PC-3 (cell line): ENCODE results near the gene EHD3. TPM values are rescaled to one million over a fixed set of nuclear protein-coding genes. Genes with fewer than 3 reads are reported as not detected.

Source experiments
- ATAC-seq: fragments of 200-7000 bp; cut with Tn5 transposase; 2 replicates; pipeline ENCODE4 v1.9.1; 2020; ENCODE audit warnings: mild to moderate bottlenecking, moderate library complexity
- BruUV-seq: library from RNA; stranded (reverse); fragments of 400-500 nt; replicated peaks from 2 replicates; lab custom pipeline; 2021; lab: Mats Ljungman, UMichigan
- CTCF ChIA-PET: fragments of 300-600 bp; sonication (Branson Sonifier 250); formaldehyde crosslinking; loops from one replicate; lab custom pipeline; 2022; ENCODE audit warnings: antibody characterized with exemption; lab: Charles Lee
- POLR2A ChIA-PET: fragments of 300-600 bp; sonication (Branson Sonifier 250); formaldehyde crosslinking; loops from one replicate; lab custom pipeline; 2022; ENCODE audit warnings: antibody characterized with exemption; ENCODE audit not compliant: unreplicated experiment; lab: Charles Lee
- DNase-seq: peaks from one replicate; pipeline ENCODE4 v3.0.0-alpha.2; 2015
- H2AFZ ChIP-seq: fragments of 300-600 bp; sonication (generic); 2 replicates; pipeline ENCODE4 v1.6.0; 2016; ENCODE audit warnings: antibody characterized with exemption, low read length
- H3F3A ChIP-seq: fragments of 300-600 bp; sonication (generic); one replicate; pipeline ENCODE4 v1.6.0; 2017; ENCODE audit warnings: antibody characterized with exemption, low read length, control low read depth, mild to moderate bottlenecking; ENCODE audit not compliant: unreplicated experiment
- H3K27ac ChIP-seq: fragments of 300-600 bp; sonication (generic); 2 replicates; pipeline ENCODE4 v1.5.1; 2016; ENCODE audit warnings: mild to moderate bottlenecking, low read length
- H3K27me3 ChIP-seq: fragments of 300-600 bp; sonication (generic); 2 replicates; pipeline ENCODE4 v1.6.1; 2016; ENCODE audit warnings: low read length, mixed read lengths
- H3K36me3 ChIP-seq: fragments of 300-600 bp; sonication (generic); 2 replicates; pipeline ENCODE4 v1.6.1; 2016; ENCODE audit warnings: low read depth, mixed run types, low read length, mixed read lengths
- H3K4me1 ChIP-seq: fragments of 300-600 bp; sonication (generic); 2 replicates; pipeline ENCODE4 v1.5.1; 2016; ENCODE audit warnings: low read length; ENCODE audit not compliant: insufficient read depth
- H3K4me2 ChIP-seq: fragments of 300-600 bp; sonication (generic); 2 replicates; pipeline ENCODE4 v1.6.0; 2016; ENCODE audit warnings: low read length
- H3K4me3 ChIP-seq: fragments of 300-600 bp; sonication (generic); 2 replicates; pipeline ENCODE4 v1.5.1; 2016; ENCODE audit warnings: mild to moderate bottlenecking, low read length, mixed read lengths
- H3K79me2 ChIP-seq: fragments of 300-600 bp; sonication (generic); 2 replicates; pipeline ENCODE4 v1.6.1; 2017; ENCODE audit warnings: low read length, mixed read lengths
- H3K9ac ChIP-seq: fragments of 300-600 bp; sonication (generic); 2 replicates; pipeline ENCODE4 v1.6.0; 2016; ENCODE audit warnings: mild to moderate bottlenecking, low read length
- H3K9me2 ChIP-seq: fragments of 300-600 bp; sonication (generic); replicated peaks from 2 replicates; pipeline ENCODE4 v1.6.1; 2016; ENCODE audit warnings: mixed run types, low read length, mixed read lengths
- H3K9me3 ChIP-seq: fragments of 300-600 bp; sonication (generic); 2 replicates; pipeline ENCODE4 v1.6.1; 2016; ENCODE audit warnings: low read length, mixed read lengths
- H4K20me1 ChIP-seq: fragments of 300-600 bp; sonication (generic); 2 replicates; pipeline ENCODE4 v1.6.1; 2016; ENCODE audit warnings: low read length, mixed read lengths
- CTCF ChIP-seq: fragments of 300-600 bp; sonication (generic); conservative IDR thresholded peaks from 2 replicates; pipeline ENCODE4 v1.5.1; 2017; ENCODE audit warnings: antibody characterized with exemption, low read depth, mild to moderate bottlenecking, low read length
- EZH2 ChIP-seq: fragments of 300-600 bp; sonication (generic); IDR thresholded peaks from one replicate; pipeline ENCODE4 v1.6.1; 2017; ENCODE audit warnings: antibody characterized with exemption, mild to moderate bottlenecking, low read length; ENCODE audit not compliant: unreplicated experiment
- EZH2phosphoT487 ChIP-seq: fragments of 300-600 bp; sonication (generic); IDR thresholded peaks from 2 replicates; pipeline ENCODE4 v1.6.1; 2018; ENCODE audit warnings: mild to moderate bottlenecking, antibody characterized with exemption, low read length, borderline replicate concordance
- intact Hi-C: fragments of 100-400 bp; cut with micrococcal nuclease; formaldehyde crosslinking; loops from 2 replicates; pipeline ENCODE4 v1.9.0; 2023
- total RNA-seq: library from RNA; depleted of rRNA; stranded (reverse); fragments of >200 nt; gene quantifications from 2 replicates; pipeline ENCODE4 v1.2.3, GENCODE V29; 2014

EHD3 gene
- total RNA-seq, 1 experiment from 2014 or later, result 4.4 TPM

- no peak overlapping the region for H3K27ac ChIP-seq
- TF ChIP-seq EZH2phosphoT487 (no peak), EZH2 (no peak), CTCF (no peak)
- no peaks in the 10 kb centered on the region for H3F3A ChIP-seq
- H3K9me2 ChIP-seq, result no peaks in the 10 kb centered on the region
- ATAC-seq (no peak), DNase-seq (no peak)
- H3K4me2 ChIP-seq, result no peak overlapping the region
- no peaks in the 10 kb centered on the region for H3K79me2 ChIP-seq
- CTCF ChIA-PET, result no interaction called here
- H3K9me3 ChIP-seq, result no peaks in the 10 kb centered on the region
- H3K36me3 ChIP-seq, result no peaks in the 10 kb centered on the region
- H3K4me3 ChIP-seq, result no peak overlapping the region
- no peak overlapping the region for H2AFZ ChIP-seq
- no TSS peak for BruUV-seq
- H3K4me1 ChIP-seq, result peaks cover 18% of the 10 kb centered on the region; the same call in 1 of the 2 replicates
- H3K9ac ChIP-seq, result no peak overlapping the region
- POLR2A ChIA-PET, result no interaction called here
- intact Hi-C loops, result no loop called here
- no peaks in the 10 kb centered on the region for H4K20me1 ChIP-seq
- peaks cover 50% of the 10 kb centered on the region for H3K27me3 ChIP-seq
These were observed 10.2 kb upstream of the EHD3 start for GRCh38 chr2:31223749-31224148.

DNA sequence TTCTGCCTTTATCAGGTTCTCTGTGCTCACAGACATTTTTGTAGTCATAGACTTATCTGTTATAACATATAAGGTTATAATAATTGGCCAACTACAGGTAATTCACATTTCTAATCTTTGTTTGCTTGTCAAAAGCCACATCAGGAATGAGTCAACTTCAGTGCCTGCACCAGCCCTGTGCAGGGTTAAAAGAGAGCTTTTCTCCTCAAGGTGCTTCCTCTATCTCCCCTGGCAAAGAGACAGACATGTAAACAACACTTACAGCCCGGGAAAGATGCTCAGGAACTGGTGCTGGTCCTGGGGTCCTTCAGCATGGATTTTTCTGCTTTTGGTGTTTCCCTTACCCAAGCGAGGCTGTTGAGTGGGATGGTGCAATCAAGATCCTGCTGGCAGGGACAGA, 7.7 kb upstream of the EHD3 start:
- Histone ChIP-seq H3K9me2 (no peaks in the 10 kb centered on the region), H4K20me1 (no peaks in the 10 kb centered on the region), H3K27ac (no peak overlapping the region), H2AFZ (no peak overlapping the region), H3K4me1 (peaks cover 18% of the 10 kb centered on the region; the same call in 1 of the 2 replicates), H3K4me2 (no peak overlapping the region), H3F3A (no peaks in the 10 kb centered on the region), H3K9ac (no peak overlapping the region), H3K27me3 (peaks cover 25% of the 10 kb centered on the region), H3K79me2 (no peaks in the 10 kb centered on the region), H3K36me3 (no peaks in the 10 kb centered on the region), H3K4me3 (no peak overlapping the region), H3K9me3 (no peaks in the 10 kb centered on the region)
- POLR2A ChIA-PET, result no interaction called here
- intact Hi-C loops, result no loop called here
- DNase-seq (peak; percentile 39), ATAC-seq (peak; percentile 44)
- no peak for TF ChIP-seq EZH2phosphoT487
- no peak for TF ChIP-seq CTCF
- no peak for TF ChIP-seq EZH2
- no TSS peak for BruUV-seq
- CTCF ChIA-PET, result interaction anchor here (0.6 kb wide), 1 partner anchor 76 kb away, joined by 5 read pairs; no protein-coding TSS in a partner anchor

DNA sequence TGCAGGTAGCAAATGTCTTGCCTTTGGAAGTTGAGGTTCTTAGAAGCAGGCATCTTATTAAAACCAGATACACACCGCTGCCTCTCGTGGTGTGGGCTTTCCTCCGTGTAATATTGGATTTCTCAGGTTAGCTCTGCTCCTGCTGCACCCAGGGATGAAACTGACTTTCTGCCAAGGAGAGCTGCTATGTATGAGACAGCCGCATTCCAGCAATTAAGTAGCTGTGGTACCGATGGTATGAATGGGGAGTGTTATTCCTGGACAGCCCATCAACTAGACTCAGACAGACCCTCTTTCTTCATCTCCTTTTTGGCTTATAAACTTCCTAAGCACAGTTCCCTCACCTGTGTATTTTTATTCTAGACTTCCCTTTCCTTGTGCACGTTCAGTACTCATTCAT, 6.8 kb upstream of the EHD3 start:
- Histone ChIP-seq H3K4me2 (peak overlapping the region; percentile 40; the same call in 1 of the 2 replicates), H4K20me1 (no peaks in the 10 kb centered on the region), H3K4me1 (peaks cover 18% of the 10 kb centered on the region; the same call in 1 of the 2 replicates), H3K9me3 (no peaks in the 10 kb centered on the region), H3K9me2 (no peaks in the 10 kb centered on the region), H3K79me2 (no peaks in the 10 kb centered on the region), H3K27ac (peak overlapping the region; percentile 12; the same call in 1 of the 2 replicates), H3K36me3 (no peaks in the 10 kb centered on the region), H3K27me3 (peaks cover 16% of the 10 kb centered on the region), H3K9ac (no peak overlapping the region), H3K4me3 (no peak overlapping the region), H3F3A (no peaks in the 10 kb centered on the region), H2AFZ (no peak overlapping the region)
- ChIA-PET POLR2A (no interaction called here), CTCF (interaction anchor here (0.6 kb wide), 1 partner anchor 77 kb away, joined by 5 read pairs; no protein-coding TSS in a partner anchor)
- intact Hi-C loops, result no loop called here
- peak; percentile 63 for ATAC-seq
- no TSS peak for BruUV-seq
- no peak for DNase-seq
- TF ChIP-seq CTCF, result no peak
- TF ChIP-seq EZH2, result no peak
- no peak for TF ChIP-seq EZH2phosphoT487
